KMS-11 (cell line): ENCODE data around the gene KIF1A.
"Not testable (repeated sequence)": the region's sequence is repeated elsewhere in the genome, so short reads cannot be mapped to it uniquely, and the experiment has no call there.

ENCODE experiments used
- H2AFZ ChIP-seq: fragments of 200-600 bp; sonication (generic); 2 replicates; pipeline ENCODE4 v1.6.1; 2016; ENCODE audit warnings: antibody characterized with exemption, mixed run types, low read depth
- H3K27ac ChIP-seq: fragments of 200-600 bp; sonication (generic); 2 replicates; pipeline ENCODE4 v1.6.1; 2016; ENCODE audit warnings: mild to moderate bottlenecking, mixed run types
- H3K27me3 ChIP-seq: fragments of 200-600 bp; sonication (generic); 2 replicates; pipeline ENCODE4 v1.6.1; 2017; ENCODE audit warnings: mild to moderate bottlenecking, low read depth, mixed run types, moderate library complexity; ENCODE audit not compliant: insufficient read depth
- H3K36me3 ChIP-seq: fragments of 200-600 bp; sonication (generic); 2 replicates; pipeline ENCODE4 v1.6.1; 2017; ENCODE audit warnings: mild to moderate bottlenecking, mixed run types; ENCODE audit not compliant: insufficient read depth
- H3K4me1 ChIP-seq: fragments of 200-600 bp; sonication (generic); 2 replicates; pipeline ENCODE4 v1.6.1; 2016; ENCODE audit warnings: mild to moderate bottlenecking, low read depth, mixed run types; ENCODE audit not compliant: poor library complexity, severe bottlenecking
- H3K4me2 ChIP-seq: fragments of 200-600 bp; sonication (generic); 2 replicates; pipeline ENCODE4 v1.7.0; 2016; ENCODE audit warnings: mild to moderate bottlenecking, mixed run types
- H3K4me3 ChIP-seq: fragments of 200-600 bp; sonication (generic); IDR thresholded peaks from 2 replicates; pipeline ENCODE4 v1.6.1; 2017; ENCODE audit warnings: low read depth, low read length, mixed read lengths; ENCODE audit not compliant: insufficient read depth
- H3K79me2 ChIP-seq: fragments of 200-600 bp; sonication (generic); 2 replicates; pipeline ENCODE4 v1.6.1; 2016; ENCODE audit warnings: low read depth, mixed run types; ENCODE audit not compliant: insufficient read depth
- H3K9ac ChIP-seq: fragments of 200-600 bp; sonication (generic); 2 replicates; pipeline ENCODE4 v1.6.1; 2016; ENCODE audit warnings: mild to moderate bottlenecking, mixed run types
- H4K20me1 ChIP-seq: fragments of 200-600 bp; sonication (generic); 2 replicates; pipeline ENCODE4 v1.6.1; 2016; ENCODE audit warnings: mild to moderate bottlenecking, mixed run types; ENCODE audit not compliant: insufficient read depth

KIF1A gene

GRCh38 chr2:240698852-240699561, 121.0 kb downstream of the KIF1A start:
- H3K36me3 ChIP-seq, H2AFZ ChIP-seq, H3K79me2 ChIP-seq, H3K9ac ChIP-seq, H3K4me2 ChIP-seq, H3K27me3 ChIP-seq, H4K20me1 ChIP-seq, H3K4me3 ChIP-seq, H3K27ac ChIP-seq, H3K4me1 ChIP-seq: not testable (repeated sequence)

DNA sequence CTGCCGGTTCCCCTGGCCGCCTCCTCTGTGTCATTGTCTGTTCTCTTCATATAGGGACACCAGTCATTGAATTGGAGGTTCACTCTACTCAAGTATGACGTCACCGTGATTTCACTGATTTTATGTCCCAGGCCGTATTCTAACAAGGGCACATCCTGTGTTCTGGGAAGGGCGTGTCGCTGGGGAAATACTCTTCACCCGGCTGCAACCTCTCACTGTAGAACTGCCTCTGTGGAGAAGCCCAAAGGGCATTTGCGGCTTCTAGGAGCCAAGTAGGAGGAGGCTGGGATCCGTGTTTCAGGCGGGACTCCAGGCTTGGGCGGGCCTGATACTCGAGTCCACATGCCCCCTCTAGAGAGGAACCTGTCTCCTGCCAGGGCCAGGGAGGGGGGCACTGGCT, 123.5 kb downstream of the KIF1A start:
- H3K4me2 ChIP-seq, H2AFZ ChIP-seq, H3K27ac ChIP-seq, H3K9ac ChIP-seq, H3K79me2 ChIP-seq, H3K27me3 ChIP-seq, H3K36me3 ChIP-seq, H3K4me1 ChIP-seq, H3K4me3 ChIP-seq, H4K20me1 ChIP-seq: not testable (repeated sequence)

DNA sequence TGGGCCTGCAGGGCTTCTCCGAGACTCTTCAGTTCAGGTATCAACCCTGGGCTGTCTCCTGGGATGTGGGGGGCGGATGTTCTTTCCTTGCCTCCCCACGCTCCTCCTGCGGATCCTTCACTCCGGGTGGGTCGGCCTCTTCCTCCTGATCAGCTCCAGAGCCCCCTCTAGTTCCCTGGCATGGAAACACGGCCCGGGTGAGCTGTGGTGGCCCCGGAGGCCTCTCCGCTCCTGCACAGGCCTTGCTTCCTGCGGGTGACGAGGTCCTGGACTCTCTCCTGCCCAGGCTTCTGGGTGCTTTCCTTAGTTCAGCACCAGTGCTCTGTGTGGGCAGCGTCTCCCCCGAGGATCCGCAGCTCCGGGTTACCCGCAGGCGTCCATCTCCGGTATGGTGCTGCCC, 124.4 kb downstream of the KIF1A start:
- H3K9ac ChIP-seq, result not testable (repeated sequence)

DNA sequence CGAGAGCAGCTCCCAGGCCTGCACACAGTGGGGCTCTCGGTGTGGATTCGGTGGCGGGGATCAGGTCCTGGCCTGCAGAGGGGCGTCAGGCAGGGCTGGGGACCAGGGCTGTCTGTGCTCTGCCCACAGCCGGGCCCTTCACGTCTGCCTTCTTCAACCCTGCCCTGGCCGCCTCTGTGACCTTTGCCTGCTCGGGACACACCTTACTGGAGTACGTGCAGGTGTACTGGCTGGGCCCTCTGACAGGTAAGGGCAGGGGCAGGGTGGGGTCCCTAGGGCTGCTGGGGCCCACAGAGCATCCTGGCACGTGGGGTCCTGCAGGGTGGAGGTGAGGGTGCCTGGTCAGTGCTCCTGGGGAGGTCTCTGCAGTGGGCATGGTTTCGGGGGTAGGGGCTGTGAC, 125.7 kb downstream of the KIF1A start:
- H3K4me3 ChIP-seq, H3K9ac ChIP-seq, H3K4me1 ChIP-seq, H2AFZ ChIP-seq, H3K36me3 ChIP-seq, H3K27me3 ChIP-seq, H3K27ac ChIP-seq, H3K79me2 ChIP-seq, H4K20me1 ChIP-seq, H3K4me2 ChIP-seq: not testable (repeated sequence)

More for the DNA sequence above, 124.4 kb downstream of the KIF1A start:
- not testable (repeated sequence) for H3K4me3 ChIP-seq, H3K27ac ChIP-seq, H3K4me1 ChIP-seq, H2AFZ ChIP-seq, H3K79me2 ChIP-seq, H3K4me2 ChIP-seq, H4K20me1 ChIP-seq, H3K27me3 ChIP-seq, H3K36me3 ChIP-seq

GRCh38 chr2:240692583-240693561, 127.1 kb downstream of the KIF1A start:
- not testable (repeated sequence) for H3K27ac ChIP-seq, H3K4me1 ChIP-seq, H3K4me3 ChIP-seq, H3K4me2 ChIP-seq, H3K9ac ChIP-seq, H3K79me2 ChIP-seq, H2AFZ ChIP-seq, H4K20me1 ChIP-seq, H3K27me3 ChIP-seq, H3K36me3 ChIP-seq

DNA sequence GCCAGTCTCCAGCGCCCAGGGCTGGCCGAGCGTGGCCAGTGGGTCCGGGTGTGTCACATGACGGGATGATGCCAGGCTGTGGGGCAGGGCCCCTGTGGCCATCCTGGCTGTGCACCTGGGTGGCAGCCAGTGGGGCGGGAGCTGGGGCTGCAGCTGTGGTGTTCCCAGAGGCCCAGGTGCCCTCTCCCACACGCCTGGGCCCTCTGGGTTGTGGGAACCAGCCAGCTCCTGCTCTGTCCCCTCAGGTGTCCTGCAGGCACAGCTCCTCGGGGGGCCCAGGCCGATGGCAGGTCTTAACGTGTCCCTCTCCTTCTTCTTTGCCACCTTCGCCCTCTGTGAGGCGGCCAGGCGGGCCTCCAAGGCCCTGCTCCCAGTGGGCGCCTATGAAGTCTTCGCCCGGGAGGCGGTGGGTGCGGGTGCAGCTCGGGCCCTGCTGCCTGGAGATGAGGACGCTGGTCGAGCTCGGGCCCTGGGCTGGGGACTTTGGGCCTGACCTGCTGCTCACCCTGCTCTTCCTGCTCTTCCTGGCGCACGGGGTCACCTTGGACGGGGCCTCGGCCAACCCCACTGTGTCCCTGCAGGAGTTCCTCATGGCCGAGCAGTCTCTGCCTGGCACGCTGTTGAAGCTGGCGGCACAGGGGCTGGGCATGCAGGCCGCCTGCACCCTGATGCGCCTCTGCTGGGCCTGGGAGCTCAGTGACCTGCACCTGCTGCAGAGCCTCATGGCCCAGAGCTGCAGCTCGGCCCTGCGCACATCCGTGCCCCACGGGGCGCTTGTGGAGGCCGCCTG, 128.2 kb downstream of the KIF1A start, which contains the start of gene AQP12A:
Gene AQP12A (plus strand): TSS at position 236 of the 790 bp plus-strand sequence. CDS start 48 bp downstream, at position 284.
- H3K27me3 ChIP-seq, H3K4me2 ChIP-seq, H3K79me2 ChIP-seq, H4K20me1 ChIP-seq, H2AFZ ChIP-seq, H3K4me1 ChIP-seq, H3K36me3 ChIP-seq, H3K9ac ChIP-seq, H3K4me3 ChIP-seq, H3K27ac ChIP-seq: not testable (repeated sequence)

DNA sequence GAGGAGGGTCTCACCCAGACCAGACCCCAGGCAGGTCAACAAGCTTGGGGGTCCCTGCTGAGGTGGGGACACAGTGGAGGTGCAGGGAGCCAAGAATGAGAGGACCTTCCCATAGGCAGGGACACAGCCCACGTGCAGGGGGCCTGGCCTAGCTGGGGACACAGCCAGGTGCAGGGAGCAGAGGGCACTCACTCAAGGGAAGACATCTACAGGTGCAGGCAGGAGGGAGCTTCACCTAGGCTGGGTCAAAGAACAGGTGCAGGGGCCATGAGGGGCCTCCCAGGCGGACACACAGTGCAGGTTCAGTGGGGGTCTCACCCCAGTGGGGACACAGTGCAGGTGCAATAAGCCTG, 129.0 kb downstream of the KIF1A start:
- H3K27ac ChIP-seq, H3K4me3 ChIP-seq, H3K9ac ChIP-seq, H2AFZ ChIP-seq, H3K79me2 ChIP-seq, H4K20me1 ChIP-seq, H3K36me3 ChIP-seq, H3K4me1 ChIP-seq, H3K4me2 ChIP-seq: not testable (repeated sequence)
- peaks cover 12% of the 10 kb centered on the region; the same call in 1 of the 2 replicates for H3K27me3 ChIP-seq

GRCh38 chr2:240690421-240691074, 129.5 kb downstream of the KIF1A start:
- H3K27me3 ChIP-seq, result peaks cover 16% of the 10 kb centered on the region; the same call in 1 of the 2 replicates
- H3K4me1 ChIP-seq, H3K27ac ChIP-seq, H4K20me1 ChIP-seq, H3K4me3 ChIP-seq, H3K9ac ChIP-seq, H3K79me2 ChIP-seq, H2AFZ ChIP-seq, H3K4me2 ChIP-seq, H3K36me3 ChIP-seq: not testable (repeated sequence)
